ENCODE results near the gene IKBKE.
"Not testable (repeated sequence)": the region's sequence is repeated elsewhere in the genome, so short reads cannot be mapped to it uniquely, and the experiment has no call there.

Gene IKBKE

GRCh38 chr1:206483864-206484263, 13.6 kb downstream of the IKBKE start:
- TF ChIP-seq ZNF121 (tag by site-specific recombination; IDR thresholded peaks at IDR 0.05) = peak; percentile 76
- CTCF ChIA-PET = interaction anchor here (0.6 to 1.6 kb wide), 4 partner anchors 22 to 242 kb away, joined by 3 to 5 read pairs (median 3); no protein-coding TSS in a partner anchor
- H3K4me3 ChIP-seq (ENCODE audit: low read depth, low read length); POLR2A ChIA-PET; H3K27ac ChIP-seq (ENCODE audit: extremely low read depth, low read depth, low read length); H3K36me3 ChIP-seq (ENCODE audit: control insufficient read depth in 2 of 2, insufficient read depth in 1 of 2, low read length in 2 of 2); H3K4me1 ChIP-seq (ENCODE audit: control insufficient read depth, insufficient read depth, low read length); H3K9me3 ChIP-seq (ENCODE audit: control insufficient read depth, insufficient read depth, low read depth, low read length): not testable (repeated sequence)

- no peaks in the 10 kb centered on the region for H3K36me3 ChIP-seq (ENCODE audit: control insufficient read depth in 2 of 2, insufficient read depth in 1 of 2, low read length in 2 of 2)
- ChIA-PET CTCF (interaction anchor here (1.1 kb wide), 1 partner anchor 100 kb away, joined by 3 read pairs; no protein-coding TSS in a partner anchor), POLR2A (no interaction called here)
- TF ChIP-seq ZNF660 (tag by site-specific recombination; IDR thresholded peaks at IDR 0.05) (no peak), ZBTB48 (tag by site-specific recombination; IDR thresholded peaks at IDR 0.05) (no peak), TCF7L2 (IDR thresholded peaks at IDR 0.05; ENCODE audit: borderline replicate concordance, low read depth, low read length) (no peak)
- H3K9me3 ChIP-seq (ENCODE audit: control insufficient read depth, insufficient read depth, low read depth, low read length) = no peaks in the 10 kb centered on the region
- H3K4me3 ChIP-seq (ENCODE audit: low read depth, low read length) = no peak overlapping the region
- H3K27ac ChIP-seq (ENCODE audit: extremely low read depth, low read depth, low read length) = no peak overlapping the region
- H3K4me1 ChIP-seq (ENCODE audit: control insufficient read depth, insufficient read depth, low read length) = no peaks in the 10 kb centered on the region
Observed at GRCh38 chr1:206484901-206485300, 14.6 kb downstream of the IKBKE start.

GRCh38 chr1:206486995-206487788, 16.9 kb downstream of the IKBKE start:
- Histone ChIP-seq H3K4me1 (ENCODE audit: control insufficient read depth, insufficient read depth, low read length) (no peaks in the 10 kb centered on the region), H3K27ac (ENCODE audit: extremely low read depth, low read depth, low read length) (no peak overlapping the region), H3K4me3 (ENCODE audit: low read depth, low read length) (no peak overlapping the region), H3K9me3 (ENCODE audit: control insufficient read depth, insufficient read depth, low read depth, low read length) (no peaks in the 10 kb centered on the region), H3K36me3 (ENCODE audit: control insufficient read depth in 2 of 2, insufficient read depth in 1 of 2, low read length in 2 of 2) (peaks cover 0 to 11% of the 10 kb centered on the region in 2 experiments; a peak in 1 of 3 replicates)
- ChIA-PET POLR2A (no interaction called here), CTCF (interaction anchor here (0.7 to 6.8 kb wide), 6 partner anchors 11 to 495 kb away, joined by 3 to 115 read pairs (median 3); no protein-coding TSS in a partner anchor)
- TF ChIP-seq ZNF624 (tag by site-specific recombination; IDR thresholded peaks at IDR 0.05) = no peak
- no peak for TF ChIP-seq TSHZ1 (tag by site-specific recombination; IDR thresholded peaks at IDR 0.05; ENCODE audit: borderline replicate concordance)
- no peak for TF ChIP-seq SALL2 (tag by site-specific recombination; IDR thresholded peaks at IDR 0.05; ENCODE audit: borderline replicate concordance)
- no peak for TF ChIP-seq ZBTB17 (tag by site-specific recombination; IDR thresholded peaks at IDR 0.05)
- TF ChIP-seq ZNF747 (tag by site-specific recombination; IDR thresholded peaks at IDR 0.05) = no peak
- TF ChIP-seq ZNF768 (tag by site-specific recombination; IDR thresholded peaks at IDR 0.05) = no peak
- TF ChIP-seq ZNF274 (IDR thresholded peaks at IDR 0.05; ENCODE audit: low read length) = no peak
- TF ChIP-seq ZNF274 (tag by site-specific recombination; IDR thresholded peaks at IDR 0.05; ENCODE audit: borderline replicate concordance) = no peak
- TF ChIP-seq ZNF221 (tag by site-specific recombination; IDR thresholded peaks at IDR 0.05; ENCODE audit: borderline replicate concordance) = no peak
- TF ChIP-seq ZNF580 (tag by site-specific recombination; IDR thresholded peaks at IDR 0.05) = no peak
- TF ChIP-seq ZNF133 (tag by site-specific recombination; IDR thresholded peaks at IDR 0.05) = no peak
